ENCODE data around the gene WDTC1.

- TF ChIP-seq CTCF (IDR thresholded peaks at IDR 0.05) = no peak
- no peak for TF ChIP-seq USF2 (CRISPR knock-in tag; IDR thresholded peaks at IDR 0.05)
- TF ChIP-seq SP1 (CRISPR knock-in tag; conservative IDR thresholded peaks at IDR 0.05) = no peak
- TF ChIP-seq, protein P1, sequence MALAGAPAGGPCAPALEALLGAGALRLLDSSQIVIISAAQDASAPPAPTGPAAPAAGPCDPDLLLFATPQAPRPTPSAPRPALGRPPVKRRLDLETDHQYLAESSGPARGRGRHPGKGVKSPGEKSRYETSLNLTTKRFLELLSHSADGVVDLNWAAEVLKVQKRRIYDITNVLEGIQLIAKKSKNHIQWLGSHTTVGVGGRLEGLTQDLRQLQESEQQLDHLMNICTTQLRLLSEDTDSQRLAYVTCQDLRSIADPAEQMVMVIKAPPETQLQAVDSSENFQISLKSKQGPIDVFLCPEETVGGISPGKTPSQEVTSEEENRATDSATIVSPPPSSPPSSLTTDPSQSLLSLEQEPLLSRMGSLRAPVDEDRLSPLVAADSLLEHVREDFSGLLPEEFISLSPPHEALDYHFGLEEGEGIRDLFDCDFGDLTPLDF (CRISPR knock-in tag; IDR thresholded peaks at IDR 0.05) = no peak
- no peak for TF ChIP-seq SMAD3 (CRISPR knock-in tag; IDR thresholded peaks at IDR 0.05; ENCODE audit: borderline replicate concordance)
- no peak for TF ChIP-seq ATF3 (CRISPR knock-in tag; conservative IDR thresholded peaks at IDR 0.05)
- no peak for TF ChIP-seq GTF2I (CRISPR knock-in tag; conservative IDR thresholded peaks at IDR 0.05)
- TF ChIP-seq, protein P2, sequence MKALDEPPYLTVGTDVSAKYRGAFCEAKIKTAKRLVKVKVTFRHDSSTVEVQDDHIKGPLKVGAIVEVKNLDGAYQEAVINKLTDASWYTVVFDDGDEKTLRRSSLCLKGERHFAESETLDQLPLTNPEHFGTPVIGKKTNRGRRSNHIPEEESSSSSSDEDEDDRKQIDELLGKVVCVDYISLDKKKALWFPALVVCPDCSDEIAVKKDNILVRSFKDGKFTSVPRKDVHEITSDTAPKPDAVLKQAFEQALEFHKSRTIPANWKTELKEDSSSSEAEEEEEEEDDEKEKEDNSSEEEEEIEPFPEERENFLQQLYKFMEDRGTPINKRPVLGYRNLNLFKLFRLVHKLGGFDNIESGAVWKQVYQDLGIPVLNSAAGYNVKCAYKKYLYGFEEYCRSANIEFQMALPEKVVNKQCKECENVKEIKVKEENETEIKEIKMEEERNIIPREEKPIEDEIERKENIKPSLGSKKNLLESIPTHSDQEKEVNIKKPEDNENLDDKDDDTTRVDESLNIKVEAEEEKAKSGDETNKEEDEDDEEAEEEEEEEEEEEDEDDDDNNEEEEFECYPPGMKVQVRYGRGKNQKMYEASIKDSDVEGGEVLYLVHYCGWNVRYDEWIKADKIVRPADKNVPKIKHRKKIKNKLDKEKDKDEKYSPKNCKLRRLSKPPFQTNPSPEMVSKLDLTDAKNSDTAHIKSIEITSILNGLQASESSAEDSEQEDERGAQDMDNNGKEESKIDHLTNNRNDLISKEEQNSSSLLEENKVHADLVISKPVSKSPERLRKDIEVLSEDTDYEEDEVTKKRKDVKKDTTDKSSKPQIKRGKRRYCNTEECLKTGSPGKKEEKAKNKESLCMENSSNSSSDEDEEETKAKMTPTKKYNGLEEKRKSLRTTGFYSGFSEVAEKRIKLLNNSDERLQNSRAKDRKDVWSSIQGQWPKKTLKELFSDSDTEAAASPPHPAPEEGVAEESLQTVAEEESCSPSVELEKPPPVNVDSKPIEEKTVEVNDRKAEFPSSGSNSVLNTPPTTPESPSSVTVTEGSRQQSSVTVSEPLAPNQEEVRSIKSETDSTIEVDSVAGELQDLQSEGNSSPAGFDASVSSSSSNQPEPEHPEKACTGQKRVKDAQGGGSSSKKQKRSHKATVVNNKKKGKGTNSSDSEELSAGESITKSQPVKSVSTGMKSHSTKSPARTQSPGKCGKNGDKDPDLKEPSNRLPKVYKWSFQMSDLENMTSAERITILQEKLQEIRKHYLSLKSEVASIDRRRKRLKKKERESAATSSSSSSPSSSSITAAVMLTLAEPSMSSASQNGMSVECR (CRISPR knock-in tag; IDR thresholded peaks at IDR 0.05; ENCODE audit: borderline replicate concordance) = no peak
Observed at GRCh38 chr1:27193194-27193593, 41.2 kb upstream of the WDTC1 start.
